IPS-18a (cell line): ENCODE results near the gene VPS37D.

Experiments
- H3K27ac ChIP-seq: one replicate; pipeline ENCODE4 v1.5.1; 2013; ENCODE audit warnings: low read length
- H3K27me3 ChIP-seq: one replicate; pipeline ENCODE4 v1.6.1; 2013; ENCODE audit warnings: mild to moderate bottlenecking, low read length; ENCODE audit not compliant: control insufficient read depth, insufficient read depth
- H3K36me3 ChIP-seq: one replicate; pipeline ENCODE4 v1.6.1; 2013; ENCODE audit warnings: low read depth, low read length; ENCODE audit not compliant: control insufficient read depth
- H3K4me1 ChIP-seq: one replicate; pipeline ENCODE4 v1.6.1; 2013; ENCODE audit warnings: low read depth, low read length; ENCODE audit not compliant: control insufficient read depth
- H3K4me3 ChIP-seq: one replicate; pipeline ENCODE4 v1.5.1; 2013; ENCODE audit warnings: low read length
- H3K9ac ChIP-seq: one replicate; pipeline ENCODE4 v1.6.1; 2013; ENCODE audit warnings: mild to moderate bottlenecking, low read length, moderate library complexity
- H3K9me3 ChIP-seq: one replicate; pipeline ENCODE4 v1.6.1; 2013; ENCODE audit warnings: low read depth, low read length; ENCODE audit not compliant: control insufficient read depth

The VPS37D gene

GRCh38 chr7:73701357-73701995 is 33.8 kb downstream of the VPS37D start:
- H3K4me1 ChIP-seq, result peaks cover 12% of the 10 kb centered on the region
- peaks cover 24% of the 10 kb centered on the region for H3K36me3 ChIP-seq
- H3K4me3 ChIP-seq, result no peak overlapping the region
- H3K9me3 ChIP-seq, result no peaks in the 10 kb centered on the region
- H3K27me3 ChIP-seq, result no peaks in the 10 kb centered on the region
- no peak overlapping the region for H3K9ac ChIP-seq
- no peak overlapping the region for H3K27ac ChIP-seq

- Histone ChIP-seq H3K4me3 (no peak overlapping the region), H3K27ac (no peak overlapping the region), H3K4me1 (peaks cover 12% of the 10 kb centered on the region), H3K27me3 (no peaks in the 10 kb centered on the region), H3K36me3 (peaks cover 17% of the 10 kb centered on the region), H3K9ac (no peak overlapping the region), H3K9me3 (no peaks in the 10 kb centered on the region)
Measured at GRCh38 chr7:73702226-73702625, 34.6 kb downstream of the VPS37D start.

- H3K9ac ChIP-seq, result no peak overlapping the region
- no peaks in the 10 kb centered on the region for H3K27me3 ChIP-seq
- H3K27ac ChIP-seq, result no peak overlapping the region
- no peaks in the 10 kb centered on the region for H3K9me3 ChIP-seq
- peaks cover 12% of the 10 kb centered on the region for H3K36me3 ChIP-seq
- peaks cover 12% of the 10 kb centered on the region for H3K4me1 ChIP-seq
- no peak overlapping the region for H3K4me3 ChIP-seq
Measured at GRCh38 chr7:73702665-73703064, 35.0 kb downstream of the VPS37D start.

- Histone ChIP-seq H3K36me3 (peaks cover 8% of the 10 kb centered on the region), H3K9ac (no peak overlapping the region), H3K4me3 (peak overlapping the region; percentile 54), H3K27me3 (no peaks in the 10 kb centered on the region), H3K4me1 (peaks cover 12% of the 10 kb centered on the region), H3K27ac (no peak overlapping the region), H3K9me3 (no peaks in the 10 kb centered on the region)
Measured at GRCh38 chr7:73703225-73703624, 35.6 kb downstream of the VPS37D start.

GRCh38 chr7:73703757-73704639 is 36.4 kb downstream of the VPS37D start:
- no peak overlapping the region for H3K9ac ChIP-seq
- H3K9me3 ChIP-seq, result no peaks in the 10 kb centered on the region
- no peaks in the 10 kb centered on the region for H3K27me3 ChIP-seq
- H3K4me3 ChIP-seq, result peak overlapping the region; percentile 54
- peaks cover 2% of the 10 kb centered on the region for H3K36me3 ChIP-seq
- H3K4me1 ChIP-seq, result peaks cover 12% of the 10 kb centered on the region
- H3K27ac ChIP-seq, result no peak overlapping the region

- H3K27me3 ChIP-seq, result no peaks in the 10 kb centered on the region
- H3K27ac ChIP-seq, result no peak overlapping the region
- no peak overlapping the region for H3K9ac ChIP-seq
- H3K4me3 ChIP-seq, result no peak overlapping the region
- no peaks in the 10 kb centered on the region for H3K9me3 ChIP-seq
- peaks cover 12% of the 10 kb centered on the region for H3K4me1 ChIP-seq
- H3K36me3 ChIP-seq, result no peaks in the 10 kb centered on the region
Measured at GRCh38 chr7:73704640-73705550, 37.3 kb downstream of the VPS37D start.

GRCh38 chr7:73705551-73705920 is 37.9 kb downstream of the VPS37D start:
- Histone ChIP-seq H3K27ac (no peak overlapping the region), H3K36me3 (no peaks in the 10 kb centered on the region), H3K9me3 (no peaks in the 10 kb centered on the region), H3K4me3 (no peak overlapping the region), H3K27me3 (no peaks in the 10 kb centered on the region), H3K9ac (no peak overlapping the region), H3K4me1 (peaks cover 12% of the 10 kb centered on the region)

- Histone ChIP-seq H3K9ac (no peak overlapping the region), H3K27me3 (no peaks in the 10 kb centered on the region), H3K4me3 (no peak overlapping the region), H3K27ac (no peak overlapping the region), H3K9me3 (no peaks in the 10 kb centered on the region), H3K4me1 (peaks cover 12% of the 10 kb centered on the region), H3K36me3 (no peaks in the 10 kb centered on the region)
Measured at GRCh38 chr7:73706126-73707044, 38.8 kb downstream of the VPS37D start.

- Histone ChIP-seq H3K27me3 (no peaks in the 10 kb centered on the region), H3K4me3 (no peak overlapping the region), H3K9me3 (no peaks in the 10 kb centered on the region), H3K9ac (no peak overlapping the region), H3K4me1 (peaks cover 12% of the 10 kb centered on the region), H3K36me3 (no peaks in the 10 kb centered on the region), H3K27ac (no peak overlapping the region)
Measured at GRCh38 chr7:73707045-73707631, 39.5 kb downstream of the VPS37D start.

GRCh38 chr7:73708961-73709549 is 41.4 kb downstream of the VPS37D start:
- Histone ChIP-seq H3K27me3 (no peaks in the 10 kb centered on the region), H3K9me3 (no peaks in the 10 kb centered on the region), H3K36me3 (no peaks in the 10 kb centered on the region), H3K27ac (no peak overlapping the region), H3K4me3 (no peak overlapping the region), H3K9ac (no peak overlapping the region), H3K4me1 (peaks cover 5% of the 10 kb centered on the region)
